WTC11 (cell line): ENCODE measurements around the gene RPL10A. TPM values are rescaled to one million over a fixed set of nuclear protein-coding genes. Genes with fewer than 3 reads are reported as not detected.

ENCODE experiments used
- AR ChIP-seq: fragments of 250-450 bp; sonication (Bioruptor Pico); IDR thresholded peaks from 2 replicates; pipeline ENCODE4 v1.9.0; 2021; ENCODE audit warnings: mild to moderate bottlenecking
- CBFB ChIP-seq: sonication (generic); formaldehyde crosslinking; IDR thresholded peaks from 2 replicates; pipeline ENCODE4 v1.8.1; 2022; ENCODE audit warnings: mild to moderate bottlenecking, low read depth, missing genetic modification reagents
- CREM ChIP-seq: sonication (generic); formaldehyde crosslinking; IDR thresholded peaks from 2 replicates; pipeline ENCODE4 v1.8.1; 2022; ENCODE audit warnings: mild to moderate bottlenecking, missing genetic modification reagents, moderate library complexity
- CTCF ChIP-seq: fragments of 200-600 bp; IDR thresholded peaks from 2 replicates; pipeline ENCODE4 v1.8.0; 2022; ENCODE audit warnings: antibody characterized with exemption
- E2F4 ChIP-seq: sonication (generic); formaldehyde crosslinking; IDR thresholded peaks from 2 replicates; pipeline ENCODE4 v1.8.1; 2022; ENCODE audit warnings: low read depth, mild to moderate bottlenecking, moderate library complexity, missing genetic modification reagents, borderline replicate concordance
- ELF4 ChIP-seq: sonication (generic); formaldehyde crosslinking; IDR thresholded peaks from 2 replicates; pipeline ENCODE4 v1.8.1; 2022; ENCODE audit warnings: low read depth, mild to moderate bottlenecking, moderate library complexity, missing genetic modification reagents
- GABPB1 ChIP-seq: sonication (generic); formaldehyde crosslinking; IDR thresholded peaks from 2 replicates; pipeline ENCODE4 v1.8.1; 2023; ENCODE audit warnings: mild to moderate bottlenecking, missing genetic modification reagents
- GRHL2 ChIP-seq: fragments of 250-450 bp; sonication (Bioruptor Pico); IDR thresholded peaks from 2 replicates; pipeline ENCODE4 v1.8.0; 2022; ENCODE audit warnings: mild to moderate bottlenecking, moderate library complexity; ENCODE audit not compliant: insufficient replicate concordance, severe bottlenecking
- HMGA2 ChIP-seq: fragments of 250-450 bp; sonication (Bioruptor Pico); IDR thresholded peaks from 2 replicates; pipeline ENCODE4 v1.4.0; 2021; ENCODE audit warnings: mild to moderate bottlenecking, moderate library complexity
- HMGXB4 ChIP-seq: sonication (generic); formaldehyde crosslinking; IDR thresholded peaks from 2 replicates; pipeline ENCODE4 v1.8.1; 2023; ENCODE audit warnings: mild to moderate bottlenecking, moderate library complexity, missing genetic modification reagents
- JAZF1 ChIP-seq: fragments of 250-450 bp; sonication (Bioruptor Pico); IDR thresholded peaks from 2 replicates; pipeline ENCODE4 v1.9.0; 2021; ENCODE audit warnings: moderate library complexity, mild to moderate bottlenecking, inconsistent platforms
- JUN ChIP-seq: sonication (generic); formaldehyde crosslinking; IDR thresholded peaks from 2 replicates; pipeline ENCODE4 v1.8.0; 2023; ENCODE audit warnings: mild to moderate bottlenecking, missing genetic modification reagents
- MAX ChIP-seq: sonication (generic); formaldehyde crosslinking; IDR thresholded peaks from 2 replicates; pipeline ENCODE4 v1.8.0; 2022; ENCODE audit warnings: mild to moderate bottlenecking, missing genetic modification reagents
- MXD4 ChIP-seq: fragments of 250-450 bp; sonication (Bioruptor Pico); IDR thresholded peaks from 2 replicates; pipeline ENCODE4 v1.8.0; 2021; ENCODE audit warnings: mild to moderate bottlenecking, moderate library complexity, borderline replicate concordance
- NFE2L1 ChIP-seq: sonication (generic); formaldehyde crosslinking; IDR thresholded peaks from 2 replicates; pipeline ENCODE4 v1.8.1; 2023; ENCODE audit warnings: missing genetic modification reagents
- NFYB ChIP-seq: sonication (generic); formaldehyde crosslinking; conservative IDR thresholded peaks from 2 replicates; pipeline ENCODE4 v1.8.0; 2022; ENCODE audit warnings: low read depth, missing genetic modification reagents
- NR1H2 ChIP-seq: sonication (generic); formaldehyde crosslinking; IDR thresholded peaks from 2 replicates; pipeline ENCODE4 v1.9.0; 2021; ENCODE audit warnings: mild to moderate bottlenecking, moderate library complexity, missing genetic modification reagents
- OVOL2 ChIP-seq: fragments of 250-450 bp; sonication (Bioruptor Pico); IDR thresholded peaks from 2 replicates; pipeline ENCODE4 v1.9.0; 2021; ENCODE audit warnings: mild to moderate bottlenecking, borderline replicate concordance
- PRRX2 ChIP-seq: fragments of 250-450 bp; sonication (Bioruptor Pico); IDR thresholded peaks from 2 replicates; pipeline ENCODE4 v1.8.0; 2021; ENCODE audit warnings: mild to moderate bottlenecking
- RORB ChIP-seq: fragments of 250-450 bp; sonication (Bioruptor Pico); IDR thresholded peaks from 2 replicates; pipeline ENCODE4 v1.9.0; 2021; ENCODE audit warnings: mild to moderate bottlenecking
- SOX15 ChIP-seq: fragments of 250-450 bp; sonication (Bioruptor Pico); IDR thresholded peaks from 2 replicates; pipeline ENCODE4 v1.9.0; 2021; ENCODE audit warnings: mild to moderate bottlenecking
- TCF7 ChIP-seq: sonication (generic); formaldehyde crosslinking; IDR thresholded peaks from 2 replicates; pipeline ENCODE4 v1.8.0; 2022; ENCODE audit warnings: mild to moderate bottlenecking, low read depth, missing genetic modification reagents, moderate library complexity
- TEAD1 ChIP-seq: sonication (generic); formaldehyde crosslinking; IDR thresholded peaks from 2 replicates; pipeline ENCODE4 v1.8.0; 2022; ENCODE audit warnings: mild to moderate bottlenecking, missing genetic modification reagents
- USF1 ChIP-seq: sonication (generic); formaldehyde crosslinking; IDR thresholded peaks from 2 replicates; pipeline ENCODE4 v1.8.0; 2022; ENCODE audit warnings: mild to moderate bottlenecking, missing genetic modification reagents
- ZNF138 ChIP-seq: sonication (generic); formaldehyde crosslinking; conservative IDR thresholded peaks from 2 replicates; pipeline ENCODE4 v1.8.1; 2022; ENCODE audit warnings: mild to moderate bottlenecking, moderate library complexity, missing genetic modification reagents
- ZNF532 ChIP-seq: fragments of 250-450 bp; sonication (Bioruptor Pico); IDR thresholded peaks from 2 replicates; pipeline ENCODE4 v1.9.0; 2021; ENCODE audit warnings: mild to moderate bottlenecking, borderline replicate concordance
- ZNF671 ChIP-seq: fragments of 250-450 bp; sonication (Bioruptor Pico); IDR thresholded peaks from 2 replicates; pipeline ENCODE4 v1.8.0; 2021; ENCODE audit warnings: mild to moderate bottlenecking
- total RNA-seq: library from RNA; stranded (reverse); gene quantifications from 3 replicates; pipeline ENCODE4 v1.2.3, GENCODE V29; 2021

Gene RPL10A
- total RNA-seq, 1 experiment from 2014 or later, result 1,829 TPM

- no peak for TF ChIP-seq AR (CRISPR knock-in tag)
- peak; percentile 31; the same call in 1 of the 2 replicates for TF ChIP-seq CREM (CRISPR knock-in tag)
- no peak for TF ChIP-seq SOX15 (CRISPR knock-in tag)
- TF ChIP-seq PRRX2, result no peak
- TF ChIP-seq USF1 (CRISPR knock-in tag), result no peak
- TF ChIP-seq ZNF532 (CRISPR knock-in tag), result no peak
- no peak for TF ChIP-seq MXD4 (CRISPR knock-in tag)
- TF ChIP-seq NR1H2 (CRISPR knock-in tag), result no peak
- TF ChIP-seq HMGXB4, result peak; percentile 59; the same call in 1 of the 2 replicates
- TF ChIP-seq CBFB, result 0 out of 2 replicates have a peak, but pooled peaks have one; percentile 60
- peak; percentile 82 for TF ChIP-seq MAX
- no peak for TF ChIP-seq HMGA2 (CRISPR knock-in tag)
- peak; percentile 79; the same call in 1 of the 2 replicates for TF ChIP-seq TEAD1
- no peak for TF ChIP-seq JAZF1 (CRISPR knock-in tag)
- peak; percentile 27; the same call in 1 of the 2 replicates for TF ChIP-seq E2F4 (CRISPR knock-in tag)
- TF ChIP-seq OVOL2 (CRISPR knock-in tag), result no peak
- no peak for TF ChIP-seq CTCF
- TF ChIP-seq RORB (CRISPR knock-in tag), result no peak
- TF ChIP-seq ELF4 (CRISPR knock-in tag), result no peak
- TF ChIP-seq NFE2L1, result peak; percentile 47; the same call in 1 of the 2 replicates
- TF ChIP-seq NFYB (CRISPR knock-in tag), result no peak
- 0 out of 2 replicates have a peak, but pooled peaks have one; percentile 43 for TF ChIP-seq ZNF138
- no peak for TF ChIP-seq GABPB1 (CRISPR knock-in tag)
- TF ChIP-seq JUN (CRISPR knock-in tag), result no peak
- TF ChIP-seq TCF7 (CRISPR knock-in tag), result no peak
- TF ChIP-seq GRHL2 (CRISPR knock-in tag), result no peak
- no peak for TF ChIP-seq ZNF671 (CRISPR knock-in tag)
Observed at GRCh38 chr6:35486005-35486925, 18.1 kb downstream of the RPL10A start (continued).
